ENCODE results near the gene MED26. TPM values are rescaled to one million over a fixed set of nuclear protein-coding genes. Genes with fewer than 3 reads are reported as not detected.
A peak's percentile ranks its signal among the peaks of the same experiment; 100 is the strongest.

MED26 gene
- total RNA-seq, 1 donor from 2014 or later = 6.1 TPM

DNA sequence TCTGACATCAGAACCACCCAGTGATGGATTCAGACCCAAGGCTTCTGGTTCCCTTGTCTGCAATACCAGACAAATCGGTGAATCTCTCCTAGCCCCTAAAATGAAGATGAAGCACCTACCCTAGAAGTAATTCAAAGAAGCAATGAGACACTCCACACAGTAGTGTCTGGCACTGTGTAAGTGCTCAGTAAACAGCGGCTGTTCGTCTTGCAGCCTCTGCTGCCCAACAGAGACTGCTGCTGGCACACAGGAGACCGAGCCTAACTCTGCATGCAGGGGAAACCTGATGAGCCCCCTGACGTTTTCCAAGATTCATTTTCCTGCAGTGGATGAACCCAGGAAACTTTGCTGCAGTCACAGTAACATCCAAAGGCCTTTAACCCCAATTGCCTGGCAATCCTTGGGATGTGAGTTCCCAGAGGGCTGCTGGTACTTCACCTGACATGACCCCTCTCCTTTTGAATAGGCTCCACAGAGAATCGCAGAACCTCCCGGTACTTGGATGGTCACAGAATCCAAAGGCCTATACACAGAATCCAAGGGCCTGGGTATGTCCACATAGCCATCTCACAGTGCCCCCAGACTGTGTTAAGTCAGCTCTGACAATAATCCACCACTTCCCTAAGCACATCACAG lies 6.7 kb downstream of the MED26 start:
- DNase-seq (ENCODE audit: missing footprints) (no peak), ATAC-seq (no peak)
- intact Hi-C loops (cut with DNase I) = no loop called here

- no peak for ATAC-seq
- DNase-seq (ENCODE audit: missing footprints) = no peak
- intact Hi-C loops (cut with DNase I) = no loop called here
Measured at GRCh38 chr19:16620584-16620983, 7.4 kb downstream of the MED26 start.

GRCh38 chr19:16620018-16620417 lies 8.0 kb downstream of the MED26 start:
- DNase-seq (ENCODE audit: missing footprints) = no peak
- intact Hi-C loops (cut with DNase I) = no loop called here
- ATAC-seq = no peak

GRCh38 chr19:16619457-16619856 lies 8.5 kb downstream of the MED26 start:
- intact Hi-C loops (cut with DNase I) = no loop called here
- DNase-seq (ENCODE audit: missing footprints) (peak; percentile 63), ATAC-seq (peak; percentile 87)

GRCh38 chr19:16618248-16618647 lies 9.8 kb downstream of the MED26 start:
- no peak for DNase-seq (ENCODE audit: missing footprints)
- intact Hi-C loops (cut with DNase I) = no loop called here
- ATAC-seq = no peak

- ATAC-seq (no peak), DNase-seq (ENCODE audit: missing footprints) (no peak)
- intact Hi-C loops (cut with DNase I) = no loop called here
Measured at GRCh38 chr19:16615808-16616207, 12.2 kb downstream of the MED26 start.

DNA sequence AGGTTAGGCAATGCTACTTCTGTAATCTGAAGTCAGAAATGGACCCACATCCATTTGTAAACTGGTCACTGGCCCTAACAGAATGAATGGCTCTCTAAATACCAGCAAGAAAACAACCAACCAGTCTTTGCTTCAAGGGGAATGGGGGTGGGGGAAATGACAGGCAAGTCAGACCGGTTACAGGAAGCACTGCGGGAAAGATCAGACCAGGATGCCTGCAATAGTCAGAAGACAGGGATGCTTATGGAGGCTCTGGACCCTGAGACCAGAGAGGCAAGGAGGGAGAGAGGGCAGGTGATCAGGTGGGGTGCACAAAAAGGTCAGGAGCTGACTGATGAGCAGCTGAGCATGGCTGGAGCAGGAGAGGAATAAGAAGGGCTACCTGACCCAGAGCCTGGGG lies 13.1 kb downstream of the MED26 start:
- DNase-seq (ENCODE audit: missing footprints) = no peak

DNA sequence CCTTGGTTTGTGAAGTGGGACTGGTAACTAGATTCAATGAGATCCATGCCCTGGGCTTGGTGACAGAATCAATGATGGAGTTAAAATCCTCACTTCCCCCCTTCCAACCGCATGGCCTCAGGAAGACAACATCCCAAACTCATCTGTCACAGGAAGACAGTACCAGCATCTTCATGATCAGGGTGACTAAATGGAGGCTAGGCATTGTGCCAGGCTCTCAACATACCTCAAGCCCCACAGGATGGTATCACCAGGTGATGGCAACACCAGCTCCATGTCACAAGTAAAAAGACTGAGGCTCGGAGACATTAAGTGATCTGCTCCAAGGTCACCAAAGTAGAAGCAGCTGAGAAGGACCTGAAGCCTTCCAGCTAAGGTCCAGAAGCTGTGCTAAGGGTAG lies 14.2 kb downstream of the MED26 start:
- DNase-seq (ENCODE audit: missing footprints) (no peak), ATAC-seq (no peak)

More for the DNA sequence above, 13.1 kb downstream of the MED26 start:
- ATAC-seq = no peak
- intact Hi-C loops (cut with DNase I) = no loop called here

GRCh38 chr19:16612636-16613035 lies 15.4 kb downstream of the MED26 start:
- intact Hi-C loops (cut with DNase I) = no loop called here
- ATAC-seq (no peak), DNase-seq (ENCODE audit: missing footprints) (no peak)

More for the DNA sequence above, 14.2 kb downstream of the MED26 start:
- intact Hi-C loops (cut with DNase I) = no loop called here

DNA sequence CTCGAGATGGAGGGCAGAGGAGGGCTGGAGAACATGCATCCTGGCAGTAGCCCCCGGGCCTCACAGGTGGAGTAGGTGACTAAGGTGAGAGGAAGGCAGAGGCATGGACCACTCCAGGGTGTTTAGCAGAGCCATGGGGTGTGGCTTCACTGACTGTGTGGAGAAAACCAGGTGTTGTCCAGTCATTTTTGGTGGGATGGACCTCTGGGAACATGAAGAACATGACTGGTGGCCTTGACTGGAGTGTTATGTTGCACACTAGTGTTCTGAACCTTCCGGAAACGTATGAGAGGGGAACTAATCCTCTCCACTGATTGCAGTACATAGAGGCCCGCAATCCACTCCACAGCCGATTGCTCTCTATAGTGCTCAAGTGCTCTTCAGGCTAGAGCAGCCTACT lies 16.9 kb downstream of the MED26 start:
- ATAC-seq = no peak
- intact Hi-C loops (cut with DNase I) = no loop called here
- DNase-seq (ENCODE audit: missing footprints) = no peak

DNA sequence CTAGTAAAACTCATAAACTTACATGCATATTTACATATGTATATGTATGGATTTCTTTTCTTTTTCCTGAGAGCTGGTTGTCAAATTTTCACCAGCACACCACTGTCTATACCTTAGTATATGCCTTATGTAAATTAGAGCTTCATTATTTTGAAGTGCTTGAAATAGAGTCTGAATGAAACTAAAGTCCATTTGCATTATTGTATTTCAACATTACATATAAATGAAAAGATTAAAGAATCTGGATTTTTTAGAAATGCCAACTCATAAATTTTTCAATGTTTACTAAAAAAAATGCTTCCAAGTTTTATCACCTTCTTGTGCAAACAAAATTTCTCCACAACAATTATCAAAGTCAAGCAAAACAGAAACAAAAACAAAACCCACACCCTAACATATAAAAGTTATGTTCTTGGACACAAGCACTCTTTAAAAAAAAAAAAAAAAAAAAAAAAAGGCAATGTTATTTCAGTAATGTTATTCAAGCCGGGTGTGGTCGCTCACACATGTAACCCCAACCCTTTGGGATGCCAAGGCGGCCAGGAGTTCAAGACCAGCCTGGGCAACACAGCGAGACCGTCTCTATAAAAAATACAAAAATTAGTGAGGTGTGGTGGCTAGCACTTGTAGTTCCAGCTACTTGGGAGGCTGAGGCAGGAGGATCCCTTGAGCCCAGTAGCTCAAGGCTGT lies 18.3 kb downstream of the MED26 start:
- intact Hi-C loops (cut with DNase I) = no loop called here

GRCh38 chr19:16608290-16608739 lies 19.7 kb downstream of the MED26 start:
- ATAC-seq = peak; percentile 76
- intact Hi-C loops (cut with DNase I) = no loop called here
- no peak for DNase-seq (ENCODE audit: missing footprints)

More for the DNA sequence above, 18.3 kb downstream of the MED26 start:
- ATAC-seq (no peak), DNase-seq (ENCODE audit: missing footprints) (no peak)

- intact Hi-C loops (cut with DNase I) = no loop called here
- ATAC-seq = no peak
- no peak for DNase-seq (ENCODE audit: missing footprints)
Measured at GRCh38 chr19:16607819-16608218, 20.2 kb downstream of the MED26 start.

GRCh38 chr19:16605553-16605994 lies 22.4 kb downstream of the MED26 start:
- intact Hi-C loops (cut with DNase I) = no loop called here
- peak; percentile 55 for DNase-seq (ENCODE audit: missing footprints)
- ATAC-seq = peak; percentile 45

DNA sequence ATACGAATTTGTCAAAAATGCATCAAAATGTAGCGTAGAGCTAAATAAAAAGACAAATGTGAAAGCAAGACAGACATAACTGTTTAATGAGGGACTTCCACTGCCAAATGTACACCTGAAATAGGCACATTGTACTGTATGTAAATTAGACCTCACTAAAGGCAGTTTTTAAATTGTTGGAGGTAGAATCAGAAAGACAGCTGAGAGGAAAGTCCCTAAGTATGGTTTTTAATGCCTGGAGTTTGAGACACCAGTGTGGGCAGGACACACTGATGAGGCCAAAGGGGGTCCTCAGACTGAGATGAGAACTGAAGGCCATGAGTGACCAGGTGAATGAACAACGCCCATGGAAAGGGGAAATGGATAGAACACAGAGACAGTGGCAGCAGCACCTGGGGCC lies 22.9 kb downstream of the MED26 start:
- ATAC-seq (no peak), DNase-seq (ENCODE audit: missing footprints) (no peak)
- intact Hi-C loops (cut with DNase I) = no loop called here

- DNase-seq (ENCODE audit: missing footprints) (peak; percentile 44), ATAC-seq (no peak)
- intact Hi-C loops (cut with DNase I) = no loop called here
Measured at GRCh38 chr19:16604615-16605014, 23.4 kb downstream of the MED26 start.

GRCh38 chr19:16603090-16603489 lies 24.9 kb downstream of the MED26 start:
- DNase-seq (ENCODE audit: missing footprints) (peak; percentile 37), ATAC-seq (no peak)
- intact Hi-C loops (cut with DNase I) = no loop called here

- ATAC-seq (peak; percentile 56), DNase-seq (ENCODE audit: missing footprints) (no peak)
- intact Hi-C loops (cut with DNase I) = no loop called here
Measured at GRCh38 chr19:16601378-16602052, 26.5 kb downstream of the MED26 start.

- DNase-seq (ENCODE audit: missing footprints) = no peak
- ATAC-seq = no peak
- intact Hi-C loops (cut with DNase I) = no loop called here
Measured at GRCh38 chr19:16600824-16601223, 27.2 kb downstream of the MED26 start.
